SH-SY5Y (cell line): ENCODE measurements around the gene TPX2.

ENCODE experiments used
- GATA2 ChIP-seq: IDR thresholded peaks from 2 replicates; pipeline ENCODE4 v1.6.1; 2011; ENCODE audit warnings: mild to moderate bottlenecking, low read depth, low read length
- GATA3 ChIP-seq: IDR thresholded peaks from 2 replicates; pipeline ENCODE4 v1.6.1; 2011; ENCODE audit warnings: low read depth, mild to moderate bottlenecking, low read length, moderate library complexity

DNA sequence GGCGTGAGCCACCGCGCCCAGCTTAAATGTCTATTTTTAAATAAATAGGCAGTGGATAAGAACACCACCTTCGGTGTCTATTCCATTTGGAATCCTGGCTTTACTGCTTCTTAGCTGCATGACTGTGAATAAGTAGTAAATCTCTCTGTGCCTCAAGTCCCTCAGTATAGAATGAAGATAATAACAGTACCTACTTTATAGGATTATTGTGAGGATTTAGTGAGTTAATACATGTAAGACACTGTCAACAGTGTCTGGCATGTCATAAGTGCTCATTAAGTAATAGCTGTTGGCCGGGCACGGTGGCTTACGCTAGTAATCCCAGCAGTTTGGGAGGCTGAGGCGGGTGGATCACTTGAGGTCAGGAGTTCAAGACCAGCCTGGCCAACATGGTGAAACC, 10.1 kb downstream of the TPX2 start:
- no peak for TF ChIP-seq GATA2
- no peak for TF ChIP-seq GATA3
